ENCODE data around the gene PCSK9.

Gene PCSK9

DNA sequence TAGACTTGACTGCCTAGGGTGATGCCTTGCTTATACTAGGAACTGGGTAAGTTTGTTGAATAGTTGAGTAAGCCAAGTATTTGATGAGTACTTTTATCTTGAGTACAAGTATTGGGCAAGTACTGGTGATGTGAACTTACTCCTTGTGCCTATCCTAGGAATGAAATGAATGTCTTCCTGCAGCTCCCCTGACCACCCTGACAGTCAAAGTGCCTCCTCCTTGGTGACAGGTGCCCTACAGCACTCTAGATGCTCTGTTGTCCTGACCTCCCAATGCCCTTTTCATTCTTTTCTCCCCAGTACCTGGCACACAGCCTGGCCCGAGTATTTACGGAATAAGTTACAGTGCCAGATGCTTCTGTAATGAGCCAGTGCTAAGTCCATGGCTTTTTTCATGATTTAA lies 25.5 kb downstream of the PCSK9 start:
- H3K27ac ChIP-seq, result no peak overlapping the region
- TF ChIP-seq, protein P1, sequence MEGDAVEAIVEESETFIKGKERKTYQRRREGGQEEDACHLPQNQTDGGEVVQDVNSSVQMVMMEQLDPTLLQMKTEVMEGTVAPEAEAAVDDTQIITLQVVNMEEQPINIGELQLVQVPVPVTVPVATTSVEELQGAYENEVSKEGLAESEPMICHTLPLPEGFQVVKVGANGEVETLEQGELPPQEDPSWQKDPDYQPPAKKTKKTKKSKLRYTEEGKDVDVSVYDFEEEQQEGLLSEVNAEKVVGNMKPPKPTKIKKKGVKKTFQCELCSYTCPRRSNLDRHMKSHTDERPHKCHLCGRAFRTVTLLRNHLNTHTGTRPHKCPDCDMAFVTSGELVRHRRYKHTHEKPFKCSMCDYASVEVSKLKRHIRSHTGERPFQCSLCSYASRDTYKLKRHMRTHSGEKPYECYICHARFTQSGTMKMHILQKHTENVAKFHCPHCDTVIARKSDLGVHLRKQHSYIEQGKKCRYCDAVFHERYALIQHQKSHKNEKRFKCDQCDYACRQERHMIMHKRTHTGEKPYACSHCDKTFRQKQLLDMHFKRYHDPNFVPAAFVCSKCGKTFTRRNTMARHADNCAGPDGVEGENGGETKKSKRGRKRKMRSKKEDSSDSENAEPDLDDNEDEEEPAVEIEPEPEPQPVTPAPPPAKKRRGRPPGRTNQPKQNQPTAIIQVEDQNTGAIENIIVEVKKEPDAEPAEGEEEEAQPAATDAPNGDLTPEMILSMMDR (IDR thresholded peaks at IDR 0.05), result no peak
- TF ChIP-seq ZFX (IDR thresholded peaks at IDR 0.05; ENCODE audit: borderline replicate concordance), result no peak

DNA sequence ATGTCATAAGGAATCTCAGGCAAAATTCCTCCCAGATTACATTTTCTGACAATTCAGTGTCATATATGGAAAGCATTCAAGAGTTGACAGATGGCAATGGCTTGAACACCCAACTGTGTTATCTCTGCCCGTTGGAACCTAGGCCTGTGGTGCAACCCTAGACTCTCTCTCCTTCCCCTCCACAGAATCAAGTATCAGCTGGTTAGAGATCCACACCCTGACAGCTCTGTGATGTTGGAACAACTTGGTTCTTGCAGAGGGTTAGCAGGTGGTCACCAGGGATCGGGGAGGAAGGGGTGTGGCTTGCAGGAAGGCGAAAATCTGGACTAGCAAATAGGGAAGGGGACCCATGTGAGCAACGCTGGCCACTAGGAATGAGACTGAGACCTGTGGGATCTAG lies 26.3 kb downstream of the PCSK9 start:
- TF ChIP-seq, protein P1 (IDR thresholded peaks at IDR 0.05), result no peak
- TF ChIP-seq ZFX (IDR thresholded peaks at IDR 0.05; ENCODE audit: borderline replicate concordance), result no peak
- no peak overlapping the region for H3K27ac ChIP-seq

DNA sequence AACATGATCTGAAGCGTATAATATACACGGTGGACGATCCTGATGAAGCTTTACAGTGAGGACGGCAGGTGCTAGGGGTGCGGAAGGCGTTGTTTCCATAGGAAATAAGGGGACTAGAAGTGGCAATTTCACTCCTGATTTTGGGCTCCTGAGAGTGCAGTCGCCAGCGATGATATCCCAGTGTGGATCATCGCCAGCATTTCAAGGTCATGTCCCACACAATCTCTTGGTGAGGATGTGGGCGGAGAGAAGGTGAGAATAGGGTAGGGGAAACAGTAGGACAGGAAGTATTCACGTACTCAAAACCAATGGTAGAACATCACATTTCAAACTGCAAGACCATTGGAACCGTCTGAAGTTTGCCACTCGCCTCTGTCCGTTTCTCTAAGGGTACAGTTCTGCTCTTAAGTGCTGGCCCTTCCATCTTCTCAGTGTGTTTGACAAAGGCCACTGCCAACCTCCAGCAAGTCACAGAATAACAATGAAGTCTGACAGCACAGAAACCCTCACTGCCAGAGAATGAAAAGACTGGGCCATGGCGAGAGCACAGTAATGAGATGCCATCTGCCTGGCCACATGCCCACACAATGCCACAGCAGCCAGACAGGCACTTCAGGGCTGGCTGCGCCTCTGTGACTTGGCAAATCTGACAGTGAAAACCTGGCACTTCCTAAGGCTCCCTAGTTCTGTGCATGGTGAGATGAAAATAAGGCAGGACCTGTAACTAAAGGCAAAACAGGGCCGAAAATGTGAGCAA lies 27.9 kb downstream of the PCSK9 start:
- no peak overlapping the region for H3K27ac ChIP-seq
- no peak for TF ChIP-seq ZFX (IDR thresholded peaks at IDR 0.05; ENCODE audit: borderline replicate concordance)
- TF ChIP-seq, protein P1 (IDR thresholded peaks at IDR 0.05), result no peak

DNA sequence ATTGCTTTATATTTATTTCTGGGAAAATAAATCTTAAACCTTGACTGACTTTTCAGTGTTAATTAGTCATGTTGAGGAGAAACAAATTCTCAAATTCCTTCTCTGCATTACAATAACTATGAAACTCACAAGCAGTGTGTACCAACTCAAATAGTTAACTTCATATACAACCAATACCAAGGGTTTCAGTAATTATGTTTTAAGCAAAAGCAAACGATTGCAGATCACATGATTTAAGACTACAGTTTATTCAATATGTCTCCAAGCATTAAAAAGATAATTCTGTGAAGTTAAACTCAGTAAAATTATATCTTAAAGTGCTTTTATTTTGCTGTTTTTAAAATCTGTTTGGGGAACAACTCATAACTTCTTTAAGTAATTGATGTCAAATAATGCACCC lies 28.6 kb downstream of the PCSK9 start:
- TF ChIP-seq, protein P1 (IDR thresholded peaks at IDR 0.05), result no peak
- TF ChIP-seq ZFX (IDR thresholded peaks at IDR 0.05; ENCODE audit: borderline replicate concordance), result no peak
- no peak overlapping the region for H3K27ac ChIP-seq

DNA sequence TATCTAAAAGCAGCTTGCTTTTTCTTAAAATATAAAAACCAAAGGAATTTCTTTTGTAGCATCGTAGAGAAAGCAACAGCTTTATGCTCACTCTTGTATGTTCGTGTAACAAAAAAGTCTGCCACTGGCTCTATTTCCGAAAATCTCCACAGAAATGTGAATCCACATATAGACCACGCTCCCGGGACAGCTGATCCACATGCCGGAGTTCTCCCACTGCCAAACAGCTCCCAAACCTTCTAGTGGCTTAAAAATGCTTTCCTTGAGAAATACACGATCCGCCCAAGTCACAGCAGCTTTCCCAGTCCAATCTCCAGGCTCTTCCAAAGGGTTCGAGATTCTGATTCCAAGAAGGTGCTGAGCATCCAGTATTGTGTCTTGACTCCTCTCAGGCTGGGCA lies 29.3 kb downstream of the PCSK9 start:
- no peak overlapping the region for H3K27ac ChIP-seq
- TF ChIP-seq ZFX (IDR thresholded peaks at IDR 0.05; ENCODE audit: borderline replicate concordance), result no peak
- TF ChIP-seq, protein P1 (IDR thresholded peaks at IDR 0.05), result no peak

DNA sequence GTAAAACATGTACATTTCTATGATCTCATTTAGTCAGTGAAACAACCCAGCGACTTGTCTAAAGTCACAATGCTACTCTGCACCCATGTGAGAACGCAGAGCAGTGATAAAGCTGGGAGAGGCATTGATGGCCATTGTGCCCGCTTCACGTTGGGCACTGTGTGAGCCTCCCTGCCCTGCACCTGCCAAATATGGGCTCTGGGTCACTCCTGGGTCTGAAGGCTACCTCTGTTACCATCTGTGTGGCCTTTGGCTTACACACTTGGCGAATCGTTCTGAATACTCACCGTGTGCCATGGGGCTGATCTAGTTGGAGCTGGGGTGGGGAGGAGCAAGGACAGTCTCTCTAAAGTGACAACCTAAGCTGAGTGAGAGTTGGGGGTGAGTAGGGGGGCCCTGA lies 29.9 kb downstream of the PCSK9 start:
- no peak overlapping the region for H3K27ac ChIP-seq
- no peak for TF ChIP-seq ZFX (IDR thresholded peaks at IDR 0.05; ENCODE audit: borderline replicate concordance)

DNA sequence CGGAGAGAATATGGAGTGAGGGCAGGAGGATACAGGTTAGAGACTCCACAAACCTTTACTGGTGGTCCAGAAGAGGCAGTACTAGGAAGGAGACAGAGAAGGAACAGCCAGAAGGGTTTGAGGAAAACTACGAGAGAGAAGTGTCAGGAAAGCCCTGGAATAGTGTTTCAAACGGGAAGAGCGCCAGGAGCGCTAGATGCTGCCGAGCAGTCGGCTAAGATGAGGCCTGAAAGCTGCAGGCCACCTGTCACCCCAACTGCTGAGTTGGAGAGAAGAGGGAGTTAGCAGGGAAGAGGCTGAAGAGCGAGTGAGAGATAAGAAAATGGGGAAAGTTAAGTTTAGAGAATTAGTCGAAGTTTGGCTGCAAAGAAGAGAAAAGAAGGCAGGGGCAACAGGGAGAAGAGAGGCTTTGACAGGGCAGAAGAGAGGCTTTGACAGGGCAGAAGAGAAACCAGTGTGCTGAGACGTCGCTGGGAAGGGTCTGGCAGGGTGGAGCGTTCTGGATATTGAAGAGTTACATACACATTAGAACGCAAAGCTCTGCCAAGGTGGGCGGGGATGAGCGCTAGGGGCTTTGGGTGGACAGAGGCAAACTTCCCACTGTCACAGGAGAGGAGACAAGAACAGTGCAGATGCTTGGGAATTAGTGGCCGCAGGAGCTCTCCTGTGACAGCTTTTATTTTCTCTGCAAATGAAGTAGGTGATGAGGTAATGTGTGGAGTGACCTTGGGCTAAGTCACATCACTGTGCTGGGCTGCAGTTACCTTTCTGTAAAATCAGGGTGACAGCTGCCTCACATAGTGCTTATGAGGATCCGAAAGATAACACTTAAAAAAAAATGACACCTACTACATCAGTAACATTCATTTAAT lies 31.2 kb downstream of the PCSK9 start:
- H3K27ac ChIP-seq, result no peak overlapping the region
- TF ChIP-seq, protein P1 (IDR thresholded peaks at IDR 0.05), result no peak
- TF ChIP-seq ZFX (IDR thresholded peaks at IDR 0.05; ENCODE audit: borderline replicate concordance), result no peak

All from 22Rv1 (cell line).